Esophagus muscularis mucosa (tissue), 3 donors: ENCODE data around the gene DOCK4.

Experiments used
- CTCF ChIP-seq, 3 experiments: fragments of 200-600 bp in 2 of 3; fragments of 450-650 bp in 1 of 3; sonication (generic) in 2 of 3; IDR thresholded peaks; one replicate each; pipeline ENCODE4 v1.5.1; 2017 to 2019; ENCODE audit warnings: antibody characterized with exemption in 3 of 3, mild to moderate bottlenecking in 2 of 3, moderate library complexity in 1 of 3
- POLR2A ChIP-seq: fragments of 450-650 bp; IDR thresholded peaks from one replicate; pipeline ENCODE4 v1.6.1; 2017; ENCODE audit warnings: antibody characterized with exemption, moderate library complexity, mild to moderate bottlenecking, low read depth

- TF ChIP-seq CTCF (IDR thresholded peaks at IDR 0.05) (no peak), POLR2A (no peak)
Measured at GRCh38 chr7:111952783-111953182, 253.4 kb downstream of the DOCK4 start.
